Neuronal stem cell (in vitro differentiated cells): ENCODE data around the gene RBPJL.

ENCODE experiments used
- DNase-seq: peaks from one replicate; pipeline ENCODE4 v3.0.0-alpha.2; 2013; ENCODE audit warnings: low spot score
- H2AFZ ChIP-seq: one replicate; pipeline ENCODE4 v1.6.1; 2013; ENCODE audit warnings: mild to moderate bottlenecking, low read length, inconsistent platforms
- H2AK5ac ChIP-seq: 2 replicates; pipeline ENCODE4 v1.6.1; 2013; ENCODE audit warnings: low read depth, mild to moderate bottlenecking, inconsistent platforms, low read length, moderate library complexity, mixed read lengths
- H2BK120ac ChIP-seq: 2 replicates; pipeline ENCODE4 v1.6.1; 2013; ENCODE audit warnings: low read depth, mild to moderate bottlenecking, inconsistent platforms, low read length, moderate library complexity, mixed read lengths
- H2BK12ac ChIP-seq: one replicate; pipeline ENCODE4 v1.6.1; 2013; ENCODE audit warnings: low read length, inconsistent platforms
- H2BK15ac ChIP-seq: 2 replicates; pipeline ENCODE4 v1.6.1; 2013; ENCODE audit warnings: mild to moderate bottlenecking, low read length, inconsistent platforms, mixed read lengths
- H2BK5ac ChIP-seq: one replicate; pipeline ENCODE4 v1.6.1; 2013; ENCODE audit warnings: inconsistent platforms, mild to moderate bottlenecking, low read length, moderate library complexity
- H3K14ac ChIP-seq: one replicate; pipeline ENCODE4 v1.6.1; 2013; ENCODE audit warnings: low read length, inconsistent platforms
- H3K18ac ChIP-seq: 2 replicates; pipeline ENCODE4 v1.6.1; 2013; ENCODE audit warnings: low read length, inconsistent platforms
- H3K23ac ChIP-seq: 2 replicates; pipeline ENCODE4 v1.6.1; 2013; ENCODE audit warnings: low read depth, mild to moderate bottlenecking, mixed read lengths, low read length, inconsistent platforms; ENCODE audit not compliant: poor library complexity
- H3K27ac ChIP-seq: replicated peaks from 3 replicates; pipeline ENCODE4 v1.5.1; 2013; ENCODE audit warnings: low read length, inconsistent platforms
- H3K27me3 ChIP-seq, 3 experiments: 2 replicates each; pipeline ENCODE4 v1.6.1; 2013; ENCODE audit warnings: low read length in 3 of 3, mild to moderate bottlenecking in 2 of 3, inconsistent platforms in 1 of 3, low read depth in 1 of 3, mixed read lengths in 1 of 3, moderate library complexity in 1 of 3; ENCODE audit not compliant: control insufficient read depth in 3 of 3, insufficient read depth in 3 of 3
- H3K36me3 ChIP-seq, 2 donors: replicated peaks in 1 of 2; 2 replicates each; pipeline ENCODE4 v1.6.1; 2013; ENCODE audit warnings: low read length in 2 of 2; ENCODE audit not compliant: control insufficient read depth in 2 of 2, insufficient read depth in 2 of 2
- H3K4ac ChIP-seq: 2 replicates; pipeline ENCODE4 v1.6.1; 2013; ENCODE audit warnings: inconsistent platforms, mild to moderate bottlenecking, low read length, moderate library complexity
- H3K4me1 ChIP-seq, 2 donors: 1 replicate in 1 of 2; 2 replicates in 1 of 2; pipeline ENCODE4 v1.6.1; 2013; ENCODE audit warnings: low read length in 2 of 2, low read depth in 1 of 2; ENCODE audit not compliant: control insufficient read depth in 2 of 2, insufficient read depth in 1 of 2
- H3K4me2 ChIP-seq: one replicate; pipeline ENCODE4 v1.6.1; 2013; ENCODE audit warnings: mild to moderate bottlenecking, low read length, inconsistent platforms; ENCODE audit not compliant: insufficient read depth, poor library complexity, severe bottlenecking
- H3K4me3 ChIP-seq, 2 donors: 2 replicates each; pipeline ENCODE4 v1.5.1; 2013; ENCODE audit warnings: low read length in 2 of 2, mild to moderate bottlenecking in 2 of 2, inconsistent platforms in 1 of 2, moderate library complexity in 1 of 2
- H3K79me1 ChIP-seq: one replicate; pipeline ENCODE4 v1.6.1; 2013; ENCODE audit warnings: low read depth, mild to moderate bottlenecking, inconsistent platforms, low read length, moderate library complexity
- H3K9ac ChIP-seq: one replicate; pipeline ENCODE4 v1.6.1; 2013; ENCODE audit warnings: mild to moderate bottlenecking, low read depth, low read length, inconsistent platforms; ENCODE audit not compliant: poor library complexity
- H3K9me3 ChIP-seq, 2 donors: replicated peaks in 1 of 2; 2 replicates each; pipeline versions ENCODE3 to v1.6.1; 2013; ENCODE audit warnings: low read length in 2 of 2, mild to moderate bottlenecking in 2 of 2, inconsistent platforms in 1 of 2, low read depth in 1 of 2, mixed read lengths in 1 of 2, moderate library complexity in 1 of 2; ENCODE audit not compliant: control insufficient read depth in 2 of 2, insufficient read depth in 1 of 2
- H4K8ac ChIP-seq: one replicate; pipeline ENCODE4 v1.6.1; 2013; ENCODE audit warnings: low read depth, mild to moderate bottlenecking, inconsistent platforms, low read length, moderate library complexity
- H4K91ac ChIP-seq: one replicate; pipeline ENCODE4 v1.6.1; 2013; ENCODE audit warnings: low read length, low read depth, mild to moderate bottlenecking, inconsistent platforms; ENCODE audit not compliant: poor library complexity
- WGBS, 2 donors: extraction: QIAGEN DNeasy Blood & Tissue Kit; methylation state at CpG; one replicate each; pipeline ENCODE4 v1.1.7; 2013; ENCODE audit warnings: missing lambda C conversion rate in 2 of 2, mixed read lengths in 1 of 2; ENCODE audit not compliant: insufficient read length in 2 of 2, insufficient replicate concordance in 1 of 2; ENCODE audit errors: extremely low coverage in 2 of 2; 5-methylcytosine and 5-hydroxymethylcytosine counted together

The RBPJL gene

DNA sequence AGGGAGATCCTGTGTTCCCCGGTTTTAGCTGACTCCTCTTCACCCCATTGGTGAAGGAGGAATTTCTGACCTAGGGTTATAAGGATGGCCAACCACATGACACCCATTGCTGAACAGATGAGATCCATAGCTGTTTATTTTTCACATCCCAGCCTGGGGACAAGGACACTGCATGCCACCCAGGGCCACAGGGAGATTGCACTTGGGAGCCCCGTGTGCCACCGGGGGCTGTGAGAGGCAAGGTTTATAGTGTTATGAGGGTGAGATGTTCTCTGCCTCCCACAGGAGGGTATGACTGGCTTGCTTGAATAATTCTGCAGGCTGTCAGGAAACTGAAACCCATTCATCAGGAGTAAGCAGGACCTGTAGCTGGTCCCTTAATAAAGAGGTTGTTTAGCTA, 37.6 kb upstream of the RBPJL start:
- Histone ChIP-seq H3K9ac (no peak overlapping the region), H3K27ac (no peak overlapping the region)
- no CpG with 5 or more reads among the region's 3 CpGs for WGBS, 2 donors

DNA sequence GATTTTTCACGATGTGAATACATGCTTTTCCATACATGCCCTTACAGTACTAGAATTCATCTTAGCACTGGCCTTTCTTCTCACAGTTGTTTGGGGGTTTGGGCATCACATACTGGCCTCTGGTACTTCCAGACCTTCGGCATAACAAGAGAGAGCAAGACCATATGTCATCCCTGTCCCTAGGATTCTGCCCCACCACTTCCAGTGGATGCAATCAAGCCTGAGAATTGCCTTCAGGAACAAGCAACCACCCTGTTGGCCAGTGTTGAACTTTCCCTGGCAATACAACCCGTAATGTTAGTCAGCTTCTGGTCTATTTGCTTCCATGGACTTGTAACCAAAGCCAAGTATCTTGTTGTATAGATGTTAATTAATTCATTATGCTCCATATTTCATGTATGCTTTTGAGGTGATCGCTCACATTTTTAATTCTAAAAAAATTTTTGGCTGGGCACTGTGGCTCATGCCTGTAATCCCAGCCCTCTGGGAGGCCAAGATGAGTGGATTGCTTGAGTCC, 36.8 kb upstream of the RBPJL start:
- Histone ChIP-seq H3K4me2 (no peak overlapping the region), H3K4me3 (no peak overlapping the region), H2AK5ac (no peak overlapping the region), H3K4ac (no peak overlapping the region), H2BK5ac (no peak overlapping the region), H3K14ac (no peak overlapping the region), H2BK120ac (no peak overlapping the region), H3K18ac (no peak overlapping the region), H3K27me3 (peaks cover 0 to 7% (median 0%) of the 10 kb centered on the region in 3 experiments), H3K9ac (no peak overlapping the region), H4K91ac (no peak overlapping the region), H3K79me1 (no peaks in the 10 kb centered on the region), H3K27ac (no peak overlapping the region), H2BK15ac (no peak overlapping the region), H2AFZ (no peak overlapping the region), H3K23ac (no peak overlapping the region), H3K36me3 (no peaks in the 10 kb centered on the region), H2BK12ac (no peak overlapping the region), H3K9me3 (no peaks in the 10 kb centered on the region), H4K8ac (no peak overlapping the region), H3K4me1 (no peaks in the 10 kb centered on the region)
- no CpG with 5 or more reads among the region's 4 CpGs for WGBS, 2 donors
- no peak for DNase-seq

More for the DNA sequence above, 37.6 kb upstream of the RBPJL start:
- DNase-seq: no peak
- Histone ChIP-seq H3K14ac (no peak overlapping the region), H2BK12ac (no peak overlapping the region), H3K4me3 (no peak overlapping the region), H3K27me3 (peaks cover 0 to 7% (median 0%) of the 10 kb centered on the region in 3 experiments), H3K4ac (no peak overlapping the region), H4K8ac (no peak overlapping the region), H2BK15ac (no peak overlapping the region), H4K91ac (no peak overlapping the region), H2BK5ac (no peak overlapping the region), H2AFZ (no peak overlapping the region), H3K79me1 (no peaks in the 10 kb centered on the region), H3K4me1 (no peaks in the 10 kb centered on the region), H3K36me3 (no peaks in the 10 kb centered on the region), H3K4me2 (no peak overlapping the region), H2BK120ac (no peak overlapping the region), H3K9me3 (no peaks in the 10 kb centered on the region), H2AK5ac (no peak overlapping the region), H3K18ac (no peak overlapping the region), H3K23ac (no peak overlapping the region)

DNA sequence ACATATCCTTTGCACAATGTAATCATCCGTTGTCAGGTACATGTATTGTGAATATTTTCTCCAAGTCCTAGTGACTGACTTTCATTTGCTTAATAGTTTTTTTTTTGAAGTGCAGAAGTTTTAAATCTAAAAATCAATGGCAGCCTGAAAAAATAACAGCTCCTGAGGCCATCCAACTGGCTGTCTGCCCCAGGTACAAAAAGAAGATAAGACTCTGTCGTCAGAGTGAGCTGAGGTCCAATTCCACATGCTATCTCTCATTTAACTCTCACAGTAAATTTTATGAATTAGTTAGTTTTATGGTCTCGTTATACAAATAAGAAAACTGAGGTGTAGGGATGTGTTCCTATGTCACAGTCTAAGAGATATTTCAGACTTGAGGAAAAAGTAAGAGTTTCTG, 31.3 kb upstream of the RBPJL start:
- Histone ChIP-seq H3K27me3 (peaks cover 0 to 8% (median 0%) of the 10 kb centered on the region in 3 experiments), H3K18ac (no peak overlapping the region), H2BK12ac (no peak overlapping the region), H3K27ac (no peak overlapping the region), H2BK15ac (no peak overlapping the region), H2BK5ac (no peak overlapping the region), H3K9ac (no peak overlapping the region), H3K4ac (no peak overlapping the region), H4K91ac (no peak overlapping the region), H3K36me3 (no peaks in the 10 kb centered on the region), H2BK120ac (no peak overlapping the region), H2AK5ac (no peak overlapping the region), H3K4me3 (no peak overlapping the region), H2AFZ (no peak overlapping the region), H3K79me1 (no peaks in the 10 kb centered on the region), H3K4me2 (no peak overlapping the region), H4K8ac (no peak overlapping the region), H3K14ac (no peak overlapping the region), H3K4me1 (no peaks in the 10 kb centered on the region), H3K9me3 (no peaks in the 10 kb centered on the region), H3K23ac (no peak overlapping the region)
- no peak for DNase-seq
- no CpG with 5 or more reads among the region's 3 CpGs for WGBS, 2 donors

DNA sequence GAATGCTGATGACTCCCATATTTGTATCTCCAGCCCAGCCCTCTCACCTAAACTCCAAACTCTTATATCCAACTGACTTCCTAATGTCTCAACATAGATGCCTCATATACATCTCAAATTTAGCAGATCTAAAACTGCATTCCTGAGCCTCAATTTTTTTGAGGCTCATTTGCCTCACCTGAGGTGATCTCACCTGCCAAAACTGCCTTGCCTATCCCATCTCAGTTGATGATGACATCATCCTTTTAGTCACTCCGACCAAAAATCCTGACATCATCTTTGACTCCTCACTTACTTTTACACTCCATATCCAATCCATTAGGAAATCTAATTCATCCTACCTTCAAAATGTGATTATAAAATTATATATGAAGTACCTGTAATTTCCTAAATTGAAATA, 26.6 kb upstream of the RBPJL start:
- no peak overlapping the region for H4K8ac ChIP-seq
- no CpG with 5 or more reads among the region's 1 CpG for WGBS, 2 donors
- H2AK5ac ChIP-seq: no peak overlapping the region
- no peak for DNase-seq
- peaks cover 0 to 12% (median 0%) of the 10 kb centered on the region in 3 experiments for H3K27me3 ChIP-seq
- H3K23ac ChIP-seq: no peak overlapping the region
- H3K79me1 ChIP-seq: no peaks in the 10 kb centered on the region
- no peak overlapping the region for H2BK15ac ChIP-seq
- H2BK12ac ChIP-seq: no peak overlapping the region
- H3K4me3 ChIP-seq: no peak overlapping the region
- H2BK120ac ChIP-seq: no peak overlapping the region
- H3K4ac ChIP-seq: no peak overlapping the region
- no peaks in the 10 kb centered on the region for H3K4me1 ChIP-seq
- no peaks in the 10 kb centered on the region for H3K9me3 ChIP-seq
- H3K18ac ChIP-seq: no peak overlapping the region
- H4K91ac ChIP-seq: no peak overlapping the region
- H2AFZ ChIP-seq: no peak overlapping the region
- no peaks in the 10 kb centered on the region for H3K36me3 ChIP-seq
- no peak overlapping the region for H3K9ac ChIP-seq
- no peak overlapping the region for H3K27ac ChIP-seq
- H3K14ac ChIP-seq: no peak overlapping the region
- no peak overlapping the region for H2BK5ac ChIP-seq
- no peak overlapping the region for H3K4me2 ChIP-seq
